ENCODE measurements around the gene DOC2B. TPM values are rescaled to one million over a fixed set of nuclear protein-coding genes. Genes with fewer than 3 reads are reported as not detected.

DOC2B gene
- total RNA-seq, 1 experiment from 2014 or later: 2.7 TPM

GRCh38 chr17:179781-180380, 1.6 kb downstream of the DOC2B start:
- H3K27me3 Mint-ChIP-seq (ENCODE audit: low read depth): peaks cover 52% of the 10 kb centered on the region
- peak overlapping the region; percentile 62 for H3K4me3 Mint-ChIP-seq
- H3K4me1 Mint-ChIP-seq: peaks cover 12% of the 10 kb centered on the region
- DNase-seq (ENCODE audit: low spot score): peak; percentile 28
- POLR2A ChIA-PET: no interaction called here
- no peaks in the 10 kb centered on the region for H3K36me3 Mint-ChIP-seq
- CTCF ChIA-PET: interaction anchor here (0.5 to 1.5 kb wide), 4 partner anchors 131 to 819 kb away, joined by 3 to 4 read pairs (median 4); no protein-coding TSS in a partner anchor
- no peak overlapping the region for H3K27ac Mint-ChIP-seq
- TF ChIP-seq ZNF423 (CRISPR knock-in tag; IDR thresholded peaks at IDR 0.05) (0 out of 2 replicates have a peak, but pooled peaks have one; percentile 27), ZNF425 (CRISPR knock-in tag; conservative IDR thresholded peaks at IDR 0.05) (no peak), TEAD4 (CRISPR knock-in tag; IDR thresholded peaks at IDR 0.05) (no peak), NFE2L1 (CRISPR knock-in tag; IDR thresholded peaks at IDR 0.05) (no peak)
- peak; percentile 28; the same call in 1 of the 2 replicates for ATAC-seq
- no peaks in the 10 kb centered on the region for H3K9me3 Mint-ChIP-seq

- no peaks in the 10 kb centered on the region for H3K9me3 Mint-ChIP-seq
- H3K27ac Mint-ChIP-seq: no peak overlapping the region
- DNase-seq (ENCODE audit: low spot score) (no peak), ATAC-seq (no peak)
- POLR2A ChIA-PET: no interaction called here
- CTCF ChIA-PET: interaction anchor here (1.1 to 1.5 kb wide), 2 partner anchors 130 to 132 kb away, joined by 4 read pairs; no protein-coding TSS in a partner anchor
- peaks cover 46% of the 10 kb centered on the region for H3K27me3 Mint-ChIP-seq (ENCODE audit: low read depth)
- H3K4me3 Mint-ChIP-seq: no peak overlapping the region
- TF ChIP-seq MYBL2 (CRISPR knock-in tag; IDR thresholded peaks at IDR 0.05) (no peak), MLX (CRISPR knock-in tag; IDR thresholded peaks at IDR 0.05) (no peak), ZNF396 (CRISPR knock-in tag; IDR thresholded peaks at IDR 0.05; ENCODE audit: borderline replicate concordance) (no peak), HMGXB4 (CRISPR knock-in tag; IDR thresholded peaks at IDR 0.05) (no peak), FOXP4 (CRISPR knock-in tag; IDR thresholded peaks at IDR 0.05) (no peak), NR2C2 (CRISPR knock-in tag; IDR thresholded peaks at IDR 0.05) (no peak)
- H3K4me1 Mint-ChIP-seq: peaks cover 12% of the 10 kb centered on the region
- H3K36me3 Mint-ChIP-seq: no peaks in the 10 kb centered on the region
Measured at GRCh38 chr17:179066-179432, 2.4 kb downstream of the DOC2B start.

GRCh38 chr17:178292-179065, 3.0 kb downstream of the DOC2B start:
- H3K9me3 Mint-ChIP-seq: no peaks in the 10 kb centered on the region
- ChIA-PET CTCF (interaction anchor here (1.1 kb wide), 1 partner anchor 130 kb away, joined by 4 read pairs; no protein-coding TSS in a partner anchor), POLR2A (no interaction called here)
- no peak overlapping the region for H3K27ac Mint-ChIP-seq
- no peaks in the 10 kb centered on the region for H3K36me3 Mint-ChIP-seq
- peaks cover 40% of the 10 kb centered on the region for H3K27me3 Mint-ChIP-seq (ENCODE audit: low read depth)
- ATAC-seq (no peak), DNase-seq (ENCODE audit: low spot score) (no peak)
- H3K4me1 Mint-ChIP-seq: peaks cover 12% of the 10 kb centered on the region
- no peak overlapping the region for H3K4me3 Mint-ChIP-seq
- TF ChIP-seq HMGA2 (CRISPR knock-in tag; IDR thresholded peaks at IDR 0.05) (no peak), FOXK1 (CRISPR knock-in tag; IDR thresholded peaks at IDR 0.05) (no peak), NR3C1 (CRISPR knock-in tag; conservative IDR thresholded peaks at IDR 0.05; ENCODE audit: low read depth) (no peak), HMGXB4 (CRISPR knock-in tag; IDR thresholded peaks at IDR 0.05) (no peak), CREB1 (CRISPR knock-in tag; IDR thresholded peaks at IDR 0.05) (no peak), ZNF423 (CRISPR knock-in tag; IDR thresholded peaks at IDR 0.05) (no peak), ATF3 (CRISPR knock-in tag; conservative IDR thresholded peaks at IDR 0.05) (no peak), ZMAT4 (CRISPR knock-in tag; IDR thresholded peaks at IDR 0.05) (no peak), ZNF138 (CRISPR knock-in tag; conservative IDR thresholded peaks at IDR 0.05) (no peak), ESRRA (CRISPR knock-in tag; IDR thresholded peaks at IDR 0.05; ENCODE audit: borderline replicate concordance) (no peak), GTF2I (CRISPR knock-in tag; conservative IDR thresholded peaks at IDR 0.05) (no peak), EMX1 (CRISPR knock-in tag; IDR thresholded peaks at IDR 0.05) (no peak), NFATC4 (CRISPR knock-in tag; IDR thresholded peaks at IDR 0.05) (no peak), NFYB (CRISPR knock-in tag; conservative IDR thresholded peaks at IDR 0.05; ENCODE audit: low read depth) (no peak), MYBL2 (CRISPR knock-in tag; IDR thresholded peaks at IDR 0.05) (no peak)
